HG03571 (cell line): ENCODE results near the gene LDLR.

Source experiments
- ATAC-seq: cut with Tn5 transposase; IDR thresholded peaks from one replicate; pipeline ENCODE4 v1.9.1; 2021; ENCODE audit not compliant: unreplicated experiment

Gene LDLR

DNA sequence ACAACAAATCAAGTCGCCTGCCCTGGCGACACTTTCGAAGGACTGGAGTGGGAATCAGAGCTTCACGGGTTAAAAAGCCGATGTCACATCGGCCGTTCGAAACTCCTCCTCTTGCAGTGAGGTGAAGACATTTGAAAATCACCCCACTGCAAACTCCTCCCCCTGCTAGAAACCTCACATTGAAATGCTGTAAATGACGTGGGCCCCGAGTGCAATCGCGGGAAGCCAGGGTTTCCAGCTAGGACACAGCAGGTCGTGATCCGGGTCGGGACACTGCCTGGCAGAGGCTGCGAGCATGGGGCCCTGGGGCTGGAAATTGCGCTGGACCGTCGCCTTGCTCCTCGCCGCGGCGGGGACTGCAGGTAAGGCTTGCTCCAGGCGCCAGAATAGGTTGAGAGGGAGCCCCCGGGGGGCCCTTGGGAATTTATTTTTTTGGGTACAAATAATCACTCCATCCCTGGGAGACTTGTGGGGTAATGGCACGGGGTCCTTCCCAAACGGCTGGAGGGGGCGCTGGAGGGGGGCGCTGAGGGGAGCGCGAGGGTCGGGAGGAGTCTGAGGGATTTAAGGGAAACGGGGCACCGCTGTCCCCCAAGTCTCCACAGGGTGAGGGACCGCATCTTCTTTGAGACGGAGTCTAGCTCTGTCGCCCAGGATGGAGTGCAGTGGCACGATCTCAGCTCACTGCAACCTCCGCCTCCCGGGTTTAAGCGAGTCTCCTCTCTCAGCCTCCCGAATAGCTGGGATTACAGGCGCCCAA lies at the start of gene LDLR:
LDLR (plus strand) TSS at position 210 of the 760 bp plus-strand sequence; CDS start at position 296, 86 bp downstream.
- ATAC-seq, result no peak

DNA sequence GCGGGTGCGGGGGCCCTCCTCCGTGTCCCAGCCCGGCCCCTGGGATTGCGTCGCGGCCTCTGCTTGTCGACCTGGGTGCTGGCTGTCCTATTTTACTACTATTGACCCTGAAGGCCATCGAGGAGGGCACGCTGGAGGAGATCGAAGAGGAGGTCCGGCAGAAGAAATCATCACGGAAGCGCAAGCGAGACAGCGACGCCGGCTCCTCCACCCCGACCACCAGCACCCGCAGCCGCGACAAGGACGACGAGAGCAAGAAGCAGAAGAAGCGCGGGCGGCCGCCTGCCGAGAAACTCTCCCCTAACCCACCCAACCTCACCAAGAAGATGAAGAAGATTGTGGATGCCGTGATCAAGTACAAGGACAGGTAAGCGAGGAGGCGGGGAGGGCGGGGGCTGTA lies 48.1 kb upstream of the LDLR start:
- no peak for ATAC-seq

- no peak for ATAC-seq
These were observed 47.2 kb upstream of the LDLR start for GRCh38 chr19:11041966-11042627.

- ATAC-seq, result no peak
These were observed 44.8 kb upstream of the LDLR start for GRCh38 chr19:11044431-11044830.

DNA sequence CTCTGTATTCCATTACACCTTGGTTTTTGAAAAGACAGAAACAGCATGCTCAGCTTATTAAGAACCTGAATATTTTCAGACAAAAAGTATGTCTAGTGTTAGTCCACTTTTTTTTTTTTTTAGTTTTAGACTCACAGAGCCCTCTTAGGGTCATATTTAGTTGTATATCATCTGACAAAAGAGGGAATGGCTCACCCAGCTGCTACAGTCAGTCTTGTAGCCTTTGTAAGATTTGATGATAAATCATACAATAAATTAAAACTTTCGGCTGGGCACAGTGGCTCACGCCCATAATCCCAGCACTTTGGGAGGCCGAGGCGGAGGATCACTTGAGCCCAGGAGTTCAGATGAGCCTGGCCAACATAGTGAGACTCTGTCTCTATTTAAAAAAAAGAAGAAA lies 43.7 kb upstream of the LDLR start:
- no peak for ATAC-seq

- ATAC-seq, result no peak
These were observed 42.5 kb upstream of the LDLR start for GRCh38 chr19:11046605-11047354.

DNA sequence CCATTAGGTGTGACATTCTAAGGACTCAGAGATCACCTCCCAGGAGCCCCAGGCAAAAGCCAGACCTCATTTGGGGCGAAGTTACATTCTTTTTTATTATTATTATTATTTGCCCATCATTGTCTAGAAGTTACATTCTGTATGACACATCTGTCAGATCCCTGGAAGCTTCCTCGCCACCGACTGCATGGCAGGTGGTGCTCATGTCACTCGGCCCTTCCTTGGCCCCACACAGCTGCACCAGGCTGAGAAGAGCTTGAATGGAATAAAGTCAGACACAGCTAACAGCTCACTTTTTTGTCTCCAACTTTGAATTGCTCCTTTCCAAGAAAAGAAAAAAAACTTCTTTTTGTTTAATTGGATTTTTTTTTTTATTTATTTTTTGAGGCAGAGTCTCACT lies 41.4 kb upstream of the LDLR start:
- no peak for ATAC-seq

- ATAC-seq, result no peak
These were observed 38.7 kb upstream of the LDLR start for GRCh38 chr19:11050323-11051114.

- no peak for ATAC-seq
These were observed 35.5 kb upstream of the LDLR start for GRCh38 chr19:11053817-11054195.

- no peak for ATAC-seq
These were observed 35.1 kb upstream of the LDLR start for GRCh38 chr19:11054200-11054599.

DNA sequence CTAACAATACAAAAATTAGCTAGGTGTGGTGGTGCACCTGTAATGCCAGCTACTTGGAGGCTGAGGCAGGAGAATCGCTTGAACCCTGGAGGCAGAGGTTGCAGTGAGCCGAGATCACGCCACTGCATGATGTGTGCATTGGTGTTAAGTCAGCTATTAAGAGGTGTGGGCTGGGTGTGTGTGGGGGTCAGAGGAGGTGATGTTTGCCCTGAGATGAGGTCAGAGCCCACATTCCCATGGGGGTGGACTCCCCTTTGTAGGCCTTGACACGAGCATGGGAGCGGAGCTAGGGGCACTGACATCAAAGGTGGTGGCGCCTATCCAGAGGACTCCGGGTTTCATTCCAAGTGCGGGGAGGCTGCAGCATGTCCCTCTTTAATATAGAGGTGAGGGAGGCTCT lies 34.6 kb upstream of the LDLR start:
- no peak for ATAC-seq

GRCh38 chr19:11058246-11059030 lies 30.8 kb upstream of the LDLR start:
- ATAC-seq, result no peak

DNA sequence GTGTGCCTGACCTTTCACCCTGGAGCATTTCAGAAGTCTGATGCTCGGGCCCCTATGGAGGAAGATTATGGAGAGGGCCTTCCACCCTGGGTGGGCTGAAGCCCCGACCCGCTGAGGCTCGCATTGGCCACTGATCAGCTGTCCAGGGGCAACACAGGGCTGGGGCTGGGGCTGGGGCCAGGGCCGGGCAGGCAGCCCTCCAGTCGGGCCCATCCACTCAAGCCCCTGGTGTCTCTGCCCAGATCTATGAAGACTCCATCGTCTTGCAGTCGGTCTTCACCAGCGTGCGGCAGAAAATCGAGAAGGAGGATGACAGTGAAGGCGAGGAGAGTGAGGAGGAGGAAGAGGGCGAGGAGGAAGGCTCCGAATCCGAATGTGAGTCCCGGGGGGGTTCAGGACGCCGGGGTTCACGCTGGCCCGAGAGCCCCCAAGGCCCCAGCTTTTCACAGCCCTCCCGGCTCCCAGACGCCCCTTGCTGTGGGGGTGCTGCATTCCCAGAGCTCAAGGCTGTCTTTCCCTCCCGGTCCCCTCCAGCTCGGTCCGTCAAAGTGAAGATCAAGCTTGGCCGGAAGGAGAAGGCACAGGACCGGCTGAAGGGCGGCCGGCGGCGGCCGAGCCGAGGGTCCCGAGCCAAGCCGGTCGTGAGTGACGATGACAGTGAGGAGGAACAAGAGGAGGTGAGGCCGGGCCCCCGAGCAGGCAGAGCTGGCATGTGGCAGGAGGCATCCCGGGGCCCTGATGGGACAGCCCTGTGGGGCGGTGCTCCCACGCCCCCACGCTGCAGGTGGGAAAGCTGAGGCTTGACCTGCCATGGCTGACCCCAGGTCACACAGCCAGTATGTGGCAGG lies 29.5 kb upstream of the LDLR start:
- no peak for ATAC-seq

DNA sequence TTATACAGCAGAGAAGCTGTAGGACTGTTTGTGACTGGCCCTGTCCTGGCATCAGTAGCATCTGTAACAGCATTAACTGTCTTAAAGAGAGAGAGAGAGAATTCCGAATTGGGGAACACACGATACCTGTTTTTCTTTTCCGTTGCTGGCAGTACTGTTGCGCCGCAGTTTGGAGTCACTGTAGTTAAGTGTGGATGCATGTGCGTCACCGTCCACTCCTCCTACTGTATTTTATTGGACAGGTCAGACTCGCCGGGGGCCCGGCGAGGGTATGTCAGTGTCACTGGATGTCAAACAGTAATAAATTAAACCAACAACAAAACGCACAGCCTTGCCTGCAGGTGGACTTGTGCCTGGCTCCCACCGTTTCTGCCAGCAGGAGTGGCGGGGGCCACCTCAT lies 27.3 kb upstream of the LDLR start:
- no peak for ATAC-seq

DNA sequence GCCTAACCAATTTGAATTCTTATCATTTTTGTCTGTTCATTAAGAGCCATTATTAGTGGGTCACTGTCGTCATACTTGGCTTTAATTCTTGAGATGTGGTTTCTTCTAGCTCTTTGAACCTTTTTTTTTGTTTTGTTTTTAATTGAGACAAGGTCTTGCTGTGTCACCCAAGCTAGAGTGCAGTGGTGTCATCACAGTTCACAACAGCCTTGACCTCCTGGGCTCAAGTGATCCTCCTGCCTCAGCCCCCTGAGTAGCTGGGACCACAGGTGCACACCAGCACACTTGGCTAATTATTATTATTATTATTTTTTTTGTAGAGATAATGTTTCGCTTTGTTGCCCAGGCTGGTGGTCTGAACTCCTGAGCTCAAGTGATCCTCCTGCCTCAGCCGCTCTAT lies 25.8 kb upstream of the LDLR start:
- no peak for ATAC-seq

GRCh38 chr19:11064831-11065303 lies 24.4 kb upstream of the LDLR start:
- ATAC-seq, result no peak

DNA sequence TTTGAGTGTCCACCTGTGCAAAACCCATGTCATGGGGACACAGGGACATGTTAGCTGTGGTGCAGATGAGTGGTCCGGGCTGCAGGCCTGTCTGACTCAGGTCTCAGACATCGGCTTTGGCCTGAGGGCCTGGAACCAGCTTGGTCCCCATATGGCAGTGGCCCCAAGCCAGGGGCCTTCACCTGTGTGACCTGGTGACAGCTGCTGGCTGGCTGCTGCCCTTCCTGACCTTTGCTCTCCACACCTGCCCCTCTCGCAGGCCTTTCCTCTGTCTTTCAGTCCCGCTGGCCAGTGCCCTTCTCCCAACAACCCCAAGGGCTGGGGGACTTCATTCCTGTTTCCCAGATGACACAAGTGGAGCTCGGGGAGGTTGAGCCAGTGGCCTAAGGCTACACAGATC lies 22.9 kb upstream of the LDLR start:
- no peak for ATAC-seq

DNA sequence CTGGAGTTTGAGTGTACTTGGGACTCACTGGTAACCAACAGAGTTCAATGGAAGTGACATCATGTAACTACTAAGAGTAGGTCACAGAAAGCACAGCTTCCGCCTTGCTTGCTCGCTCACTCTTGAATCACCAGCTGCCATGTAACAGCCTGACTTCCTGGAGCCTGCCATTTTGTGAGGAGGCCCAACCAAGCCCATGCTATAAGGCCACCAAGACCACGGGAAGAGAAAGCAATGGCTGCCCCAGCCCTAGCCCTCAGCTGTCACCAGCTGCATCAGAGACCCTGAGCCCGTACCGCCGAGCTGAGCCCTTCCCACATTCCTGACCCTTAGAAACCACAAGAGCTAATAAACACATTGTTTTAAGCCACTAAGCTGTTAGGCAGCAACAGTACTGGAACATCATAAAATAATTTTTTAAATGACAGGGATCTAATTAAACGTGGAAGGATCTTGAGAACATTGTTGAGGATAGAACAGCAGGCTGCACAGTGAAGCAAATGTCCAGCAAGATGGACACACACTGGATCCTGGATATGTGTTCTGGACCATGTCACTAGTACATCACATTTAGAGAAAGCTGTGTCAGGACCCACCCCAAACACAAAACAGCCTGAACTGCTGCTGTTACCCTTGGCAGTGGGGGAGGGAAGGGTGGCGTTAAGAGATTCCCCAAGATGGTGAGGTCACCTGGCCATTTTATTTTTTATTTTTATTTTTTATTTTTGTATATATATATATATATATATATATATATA lies 21.7 kb upstream of the LDLR start:
- ATAC-seq, result no peak

DNA sequence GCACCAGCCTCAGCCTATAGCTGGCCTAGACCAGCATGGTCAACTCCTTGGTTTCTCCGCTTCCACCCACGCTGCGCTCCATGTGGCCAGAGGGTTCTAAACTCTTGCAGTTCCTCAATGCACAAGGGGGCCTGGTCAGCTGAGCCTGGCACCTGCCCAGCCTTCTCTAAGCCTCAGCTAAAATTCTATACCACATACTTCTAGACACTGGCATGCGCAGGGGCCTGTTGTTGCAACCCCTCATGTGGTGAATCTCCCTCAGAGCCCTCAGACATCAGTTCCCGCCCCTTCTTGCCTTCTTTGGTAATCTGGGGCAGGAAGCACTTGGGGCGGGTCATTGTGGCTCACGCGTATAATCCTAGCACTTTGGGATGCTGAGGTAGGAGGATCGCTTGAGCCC lies 19.7 kb upstream of the LDLR start:
- no peak for ATAC-seq
